ENCODE data around the gene INO80E. TPM values are rescaled to one million over a fixed set of nuclear protein-coding genes. Genes with fewer than 3 reads are reported as not detected.

Gene INO80E
- total and polyA plus RNA-seq, 2 donors (not counting 1 experiment from before 2014, with no cell fraction given), result 103 to 113 TPM

DNA sequence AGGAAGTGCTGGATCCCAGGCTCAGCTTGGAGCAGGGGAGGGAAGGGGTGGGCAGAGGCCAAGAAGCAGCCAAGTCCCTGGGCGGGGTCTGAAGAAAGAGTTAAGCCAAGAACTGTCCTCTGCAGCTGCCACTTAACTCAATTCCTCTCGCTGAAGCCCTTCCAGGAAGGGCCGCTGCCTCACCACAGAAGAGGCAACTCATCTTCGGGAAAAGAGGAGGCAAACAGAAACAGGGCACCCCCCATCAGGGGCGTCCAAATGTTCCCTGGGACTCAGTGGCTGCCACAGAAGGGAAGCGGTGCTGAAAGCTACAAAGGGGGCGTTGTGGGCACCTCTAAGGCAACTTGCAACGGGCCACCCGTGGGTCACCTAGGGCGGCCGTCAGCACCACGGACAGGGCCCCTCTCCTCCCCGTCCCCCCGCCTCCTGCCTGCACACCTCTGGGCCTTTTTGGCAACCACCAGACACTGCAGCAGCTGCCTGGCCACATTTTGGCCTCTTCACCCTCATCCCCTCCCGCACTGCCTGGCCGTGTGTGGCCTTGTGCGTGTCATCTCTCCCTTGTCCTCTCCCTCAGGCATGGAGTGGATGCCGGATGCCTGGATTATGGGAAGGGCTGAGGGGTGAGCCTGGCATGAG, 32.5 kb downstream of the INO80E start:
- Histone ChIP-seq H3K36me3 (replicated peaks in 1 of 2; ENCODE audit: control extremely low read depth in 1 of 2, control insufficient read depth in 1 of 2, extremely low read depth in 1 of 2, insufficient read depth in 2 of 2, low read length in 1 of 2) (no peaks in the 10 kb centered on the region), H3K4me1 (ENCODE audit: control insufficient read depth in 2 of 2, insufficient read depth in 2 of 2, low read length in 2 of 2) (peaks cover 10 to 21% of the 10 kb centered on the region in 2 donors), H3K9me3 (ENCODE audit: control extremely low read depth in 1 of 3, control insufficient read depth in 2 of 3, insufficient read depth in 1 of 3, low read length in 2 of 3) (peaks cover 0 to 15% (median 0%) of the 10 kb centered on the region in 3 donors), H3K4me2 (replicated peaks; ENCODE audit: low read depth, low read length, poor library complexity, severe bottlenecking) (no peak overlapping the region), H3K9ac (ENCODE audit: low read length) (no peak overlapping the region), H3K79me2 (ENCODE audit: control insufficient read depth, insufficient read depth, low read length) (no peaks in the 10 kb centered on the region), H3K4me3 (ENCODE audit: control extremely low read depth in 1 of 5, extremely low read depth in 1 of 5, insufficient read depth in 1 of 5, low read depth in 2 of 5, low read length in 4 of 5) (no peak overlapping the region), H2AFZ (ENCODE audit: insufficient read depth, low read depth, low read length, poor library complexity, severe bottlenecking) (no peak overlapping the region), H3K27me3 (replicated peaks in 1 of 4; ENCODE audit: control extremely low read depth in 1 of 4, control insufficient read depth in 3 of 4, insufficient read depth in 4 of 4, low read length in 3 of 4) (peaks cover 0 to 61% (median 28%) of the 10 kb centered on the region in 4 experiments), H3K27ac (ENCODE audit: low read length in 2 of 2) (no peak overlapping the region), H4K20me1 (ENCODE audit: control insufficient read depth, insufficient read depth, low read length, poor library complexity, severe bottlenecking) (no peaks in the 10 kb centered on the region)
- Mint-ChIP-seq H3K9me3 (ENCODE audit: insufficient read depth) (no peaks in the 10 kb centered on the region), H3K4me1 (peaks cover 10% of the 10 kb centered on the region), H3K4me3 (no peak overlapping the region), H3K27me3 (peaks cover 53% of the 10 kb centered on the region), H3K27ac (no peak overlapping the region)
- TF ChIP-seq, protein P1, sequence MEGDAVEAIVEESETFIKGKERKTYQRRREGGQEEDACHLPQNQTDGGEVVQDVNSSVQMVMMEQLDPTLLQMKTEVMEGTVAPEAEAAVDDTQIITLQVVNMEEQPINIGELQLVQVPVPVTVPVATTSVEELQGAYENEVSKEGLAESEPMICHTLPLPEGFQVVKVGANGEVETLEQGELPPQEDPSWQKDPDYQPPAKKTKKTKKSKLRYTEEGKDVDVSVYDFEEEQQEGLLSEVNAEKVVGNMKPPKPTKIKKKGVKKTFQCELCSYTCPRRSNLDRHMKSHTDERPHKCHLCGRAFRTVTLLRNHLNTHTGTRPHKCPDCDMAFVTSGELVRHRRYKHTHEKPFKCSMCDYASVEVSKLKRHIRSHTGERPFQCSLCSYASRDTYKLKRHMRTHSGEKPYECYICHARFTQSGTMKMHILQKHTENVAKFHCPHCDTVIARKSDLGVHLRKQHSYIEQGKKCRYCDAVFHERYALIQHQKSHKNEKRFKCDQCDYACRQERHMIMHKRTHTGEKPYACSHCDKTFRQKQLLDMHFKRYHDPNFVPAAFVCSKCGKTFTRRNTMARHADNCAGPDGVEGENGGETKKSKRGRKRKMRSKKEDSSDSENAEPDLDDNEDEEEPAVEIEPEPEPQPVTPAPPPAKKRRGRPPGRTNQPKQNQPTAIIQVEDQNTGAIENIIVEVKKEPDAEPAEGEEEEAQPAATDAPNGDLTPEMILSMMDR (IDR thresholded peaks at IDR 0.05), result no peak
- TF ChIP-seq EZH2 (IDR thresholded peaks at IDR 0.05; ENCODE audit: borderline replicate concordance, insufficient read depth, low read depth, low read length, poor library complexity, severe bottlenecking), result no peak
- 15% methylated on average over 14 of the region's 18 CpGs for WGBS (ENCODE audit: insufficient coverage)
- DNase-seq, result no peak
- intact Hi-C loops (cut with micrococcal nuclease), result no loop called here
- CTCF ChIA-PET, result no interaction called here
- ATAC-seq (ENCODE audit: low read depth), result peak; percentile 45
- POLR2A ChIA-PET, result no interaction called here

DNA sequence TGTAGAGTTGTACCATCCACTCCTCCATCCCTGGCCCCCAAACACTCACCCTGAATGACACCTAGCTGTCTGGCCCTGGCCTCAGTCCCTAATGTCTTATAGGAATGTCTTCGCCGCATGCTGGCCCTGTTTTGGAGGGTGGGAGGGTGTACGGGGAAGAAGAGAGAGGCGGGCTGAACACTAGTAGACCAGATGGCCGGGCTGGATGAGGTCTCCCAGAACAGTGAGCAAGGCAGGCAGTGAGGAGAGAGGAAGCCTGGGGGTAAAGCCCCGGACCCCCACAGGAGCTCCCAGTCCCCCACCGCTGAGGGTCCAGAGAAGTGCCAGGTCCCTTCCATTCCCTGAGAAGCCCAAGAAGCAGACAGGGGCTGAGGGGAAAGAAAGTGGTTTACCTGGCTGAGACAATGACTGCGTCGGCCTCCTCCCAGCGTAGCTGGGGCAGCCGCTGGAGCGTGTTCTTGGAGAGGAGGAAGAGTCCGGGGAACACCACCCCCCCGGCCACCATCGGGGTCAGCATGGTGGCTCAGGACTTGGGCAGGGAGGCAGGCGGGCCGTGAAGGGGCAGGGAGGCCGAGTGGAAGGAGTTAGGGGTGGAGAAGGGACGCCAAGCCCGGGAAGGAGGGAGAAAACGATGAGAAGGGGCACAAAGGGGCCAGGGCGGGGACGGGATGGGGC, 34.1 kb downstream of the INO80E start:
- no peak overlapping the region for H3K27ac Mint-ChIP-seq
- TF ChIP-seq, protein P1 (IDR thresholded peaks at IDR 0.05), result no peak
- TF ChIP-seq EZH2 (IDR thresholded peaks at IDR 0.05; ENCODE audit: borderline replicate concordance, insufficient read depth, low read depth, low read length, poor library complexity, severe bottlenecking), result no peak
- Histone ChIP-seq H3K4me2 (replicated peaks; ENCODE audit: low read depth, low read length, poor library complexity, severe bottlenecking) (peak overlapping the region; percentile 56), H2AFZ (ENCODE audit: insufficient read depth, low read depth, low read length, poor library complexity, severe bottlenecking) (no peak overlapping the region), H3K4me1 (ENCODE audit: control insufficient read depth in 2 of 2, insufficient read depth in 2 of 2, low read length in 2 of 2) (peaks cover 10 to 21% of the 10 kb centered on the region in 2 donors), H3K27ac (ENCODE audit: low read length in 2 of 2) (no peak overlapping the region), H3K9me3 (ENCODE audit: control extremely low read depth in 1 of 3, control insufficient read depth in 2 of 3, insufficient read depth in 1 of 3, low read length in 2 of 3) (peaks cover 0 to 15% (median 0%) of the 10 kb centered on the region in 3 donors), H3K9ac (ENCODE audit: low read length) (no peak overlapping the region), H4K20me1 (ENCODE audit: control insufficient read depth, insufficient read depth, low read length, poor library complexity, severe bottlenecking) (no peaks in the 10 kb centered on the region), H3K36me3 (replicated peaks in 1 of 2; ENCODE audit: control extremely low read depth in 1 of 2, control insufficient read depth in 1 of 2, extremely low read depth in 1 of 2, insufficient read depth in 2 of 2, low read length in 1 of 2) (no peaks in the 10 kb centered on the region), H3K79me2 (ENCODE audit: control insufficient read depth, insufficient read depth, low read length) (no peaks in the 10 kb centered on the region), H3K4me3 (ENCODE audit: control extremely low read depth in 1 of 5, extremely low read depth in 1 of 5, insufficient read depth in 1 of 5, low read depth in 2 of 5, low read length in 4 of 5) (no peak overlapping the region), H3K27me3 (replicated peaks in 1 of 4; ENCODE audit: control extremely low read depth in 1 of 4, control insufficient read depth in 3 of 4, insufficient read depth in 4 of 4, low read length in 3 of 4) (peaks cover 0 to 66% (median 29%) of the 10 kb centered on the region in 4 experiments)
- intact Hi-C loops (cut with micrococcal nuclease), result no loop called here
- H3K4me3 Mint-ChIP-seq, result peak overlapping the region; percentile 5
- no peaks in the 10 kb centered on the region for H3K9me3 Mint-ChIP-seq (ENCODE audit: insufficient read depth)
- WGBS (ENCODE audit: insufficient coverage), result 27% methylated on average over 19 of the region's 23 CpGs
- DNase-seq, result no peak
- ChIA-PET CTCF (interaction anchor here (1.5 to 3.3 kb wide), 3 partner anchors 9 to 24 kb away, joined by 4 to 18 read pairs (median 5); no protein-coding TSS in a partner anchor), POLR2A (no interaction called here)
- peaks cover 10% of the 10 kb centered on the region for H3K4me1 Mint-ChIP-seq
- no peak for ATAC-seq (ENCODE audit: low read depth)
- H3K27me3 Mint-ChIP-seq, result peaks cover 55% of the 10 kb centered on the region
